Measurements from ENCODE around the gene FTO.

FTO gene

GRCh38 chr16:53712065-53712464 lies 8.1 kb downstream of the FTO start:
- DNase-seq, result no peak

DNA sequence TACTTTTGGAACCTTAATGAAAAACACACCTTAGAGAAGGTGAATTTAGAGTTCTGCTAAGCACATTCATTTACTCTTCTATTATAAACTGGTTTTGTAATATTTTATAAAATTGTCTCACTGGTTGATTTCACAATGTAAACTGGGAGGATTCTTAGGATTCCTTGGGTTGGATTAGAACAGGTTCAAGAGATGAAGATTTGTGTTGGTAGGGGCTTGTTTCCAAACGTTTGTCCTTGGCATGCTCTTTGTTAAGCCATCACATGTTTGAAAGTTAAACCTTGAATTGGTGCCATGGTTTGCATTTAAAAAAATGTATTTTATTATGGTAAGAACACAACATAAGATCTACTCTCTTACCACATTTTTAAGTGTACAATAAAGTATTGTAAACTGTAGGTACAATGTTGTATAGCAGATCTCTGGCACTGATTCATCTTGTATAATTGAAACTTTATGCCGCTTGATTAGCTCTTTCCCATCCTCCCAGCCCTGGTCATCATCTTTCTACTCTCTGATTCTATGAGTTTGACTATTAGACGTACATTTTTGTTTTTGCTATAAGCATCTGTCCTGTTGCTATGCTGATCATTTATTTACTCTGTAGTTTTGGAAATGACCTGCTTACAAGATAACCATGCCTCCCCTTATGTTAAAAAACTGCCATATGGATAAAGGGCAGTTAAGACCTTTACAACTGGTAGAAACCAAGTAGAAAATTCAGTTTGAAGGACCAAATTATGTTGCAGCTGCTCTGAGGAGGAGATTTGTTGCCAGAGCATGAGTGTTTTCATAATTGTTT lies 9.6 kb downstream of the FTO start:
- no peak for DNase-seq

GRCh38 chr16:53714205-53715022 lies 10.5 kb downstream of the FTO start:
- peak; percentile 66 for DNase-seq

DNA sequence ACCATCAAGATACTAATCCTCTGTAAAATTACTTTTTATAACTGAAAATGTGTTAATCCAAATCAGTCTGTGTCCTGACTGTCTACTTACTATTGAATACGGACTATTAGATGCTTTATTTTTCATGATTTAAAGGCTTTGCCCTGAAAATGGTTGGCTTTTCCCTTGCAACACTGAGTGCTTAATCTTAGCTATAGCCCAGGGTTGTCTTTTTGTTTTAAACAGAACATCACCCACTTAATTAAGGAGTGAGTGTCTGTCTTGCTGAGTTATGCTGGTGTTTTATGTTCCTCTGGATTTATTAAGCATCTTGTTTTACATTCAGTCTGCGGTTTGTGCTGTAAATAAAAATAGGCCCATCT lies 11.0 kb downstream of the FTO start:
- no peak for DNase-seq

- DNase-seq, result no peak
Measured at GRCh38 chr16:53717577-53717976, 13.6 kb downstream of the FTO start.

- DNase-seq, result no peak
Measured at GRCh38 chr16:53721017-53721416, 17.1 kb downstream of the FTO start.

GRCh38 chr16:53726625-53727024 lies 22.7 kb downstream of the FTO start:
- no peak for DNase-seq

DNA sequence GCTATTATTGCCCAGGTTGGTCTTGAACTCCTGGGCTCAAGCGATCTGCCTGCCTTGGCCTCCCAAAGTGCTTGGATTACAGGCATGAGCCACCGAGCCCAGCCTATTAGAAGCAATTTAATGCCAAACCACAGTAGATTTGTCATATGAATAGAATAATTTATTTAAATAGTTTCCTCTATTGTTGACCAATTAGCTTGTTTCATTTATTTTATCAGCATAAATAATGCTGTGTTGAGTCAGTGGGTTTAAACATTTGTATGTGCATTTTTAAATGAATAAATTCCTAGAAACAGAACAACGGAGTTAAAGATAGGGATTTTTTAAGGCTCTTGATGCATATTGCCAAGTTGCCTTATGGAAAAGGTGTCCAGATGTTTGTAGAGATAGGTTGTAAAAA lies 26.7 kb downstream of the FTO start:
- DNase-seq, result no peak

DNA sequence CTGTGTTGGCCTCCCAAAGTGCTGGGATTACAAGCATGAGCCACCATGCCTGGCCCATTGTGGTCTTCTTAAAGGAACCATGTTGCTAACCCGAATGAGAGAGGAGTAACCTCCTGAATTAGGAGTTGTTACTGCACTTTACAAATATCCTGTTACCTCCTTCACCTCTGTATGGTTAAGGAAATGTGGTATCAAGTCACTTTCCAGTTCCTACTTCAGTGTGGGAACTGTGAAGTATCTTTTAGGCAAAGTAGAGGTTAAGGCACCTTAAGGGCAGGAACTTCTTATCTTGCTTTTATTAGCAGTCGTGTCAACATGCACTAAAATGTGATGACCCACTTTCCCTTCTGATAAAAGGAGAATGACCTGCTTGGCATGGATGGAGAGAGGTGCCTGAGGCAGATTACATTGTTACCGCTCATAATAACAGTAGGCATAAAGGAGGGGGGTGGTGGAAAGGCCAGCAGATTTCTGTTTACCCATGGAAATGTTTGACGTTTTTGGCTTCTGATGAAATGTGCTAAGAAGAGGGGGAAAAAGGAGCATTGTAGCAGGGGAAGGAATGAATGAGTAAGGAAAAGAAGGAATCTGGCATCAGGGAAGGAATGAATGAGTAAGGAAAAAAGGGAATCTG lies 28.5 kb downstream of the FTO start:
- no peak for DNase-seq

DNA sequence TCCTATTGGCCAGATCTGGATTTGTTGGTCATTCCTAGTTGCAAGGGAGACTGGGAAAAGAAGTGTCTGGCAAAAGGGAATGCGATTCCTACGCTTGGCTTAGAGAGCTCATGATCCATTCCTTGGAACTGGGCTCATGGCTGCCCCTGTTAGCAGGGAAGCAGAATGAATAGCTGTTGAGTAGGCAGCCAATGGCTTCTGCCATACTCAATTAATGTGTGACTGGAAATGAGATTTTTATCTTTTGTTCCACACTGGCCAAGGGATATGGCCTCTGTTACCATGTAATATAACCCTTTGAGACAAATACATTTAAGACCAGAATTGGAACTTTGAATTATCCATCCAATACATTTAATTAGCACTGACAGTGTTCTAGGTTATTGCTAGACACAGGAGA lies 31.0 kb downstream of the FTO start:
- DNase-seq, result no peak

- no peak for DNase-seq
Measured at GRCh38 chr16:53736297-53736696, 32.3 kb downstream of the FTO start.

DNA sequence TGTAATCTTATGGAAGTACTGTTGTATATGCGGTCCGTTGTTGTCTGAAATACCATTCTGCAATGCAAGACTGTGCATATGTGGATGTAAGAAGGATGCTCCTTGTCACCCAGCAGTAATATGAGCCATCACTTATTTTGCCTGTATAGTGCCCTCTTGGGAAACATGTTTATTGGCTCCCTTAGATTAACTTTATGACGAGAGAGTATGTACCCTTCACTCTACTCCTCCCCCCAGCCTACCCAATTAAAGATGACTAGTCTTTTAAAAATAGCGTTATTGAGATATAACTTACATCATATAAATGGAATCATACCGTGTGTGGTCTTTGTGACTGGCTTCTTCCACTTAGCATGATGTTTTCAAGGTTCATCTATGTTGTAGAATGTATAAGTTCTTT lies 33.6 kb downstream of the FTO start:
- DNase-seq, result no peak

- no peak for DNase-seq
Measured at GRCh38 chr16:53740476-53740875, 36.5 kb downstream of the FTO start.

GRCh38 chr16:53740933-53741531 lies 37.1 kb downstream of the FTO start:
- no peak for DNase-seq

DNA sequence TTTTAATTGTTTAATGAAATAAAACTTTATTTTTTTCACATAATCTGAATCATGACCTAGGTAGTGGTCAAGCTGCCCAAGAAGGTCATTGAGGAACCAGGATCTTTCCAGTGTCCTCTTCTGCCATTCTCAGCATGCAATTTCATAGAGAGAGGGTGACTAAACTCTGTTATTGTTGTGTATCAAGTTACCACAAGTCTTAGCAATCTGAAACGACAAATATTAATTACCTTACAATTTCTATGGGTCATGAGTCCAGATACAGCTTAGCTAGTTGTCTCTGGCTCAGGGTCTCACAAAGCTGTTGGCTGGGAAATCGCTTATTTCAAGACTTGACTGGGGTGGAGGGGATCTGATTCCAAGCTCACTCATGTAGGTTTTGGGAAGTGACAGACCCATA lies 37.6 kb downstream of the FTO start:
- no peak for DNase-seq

DNA sequence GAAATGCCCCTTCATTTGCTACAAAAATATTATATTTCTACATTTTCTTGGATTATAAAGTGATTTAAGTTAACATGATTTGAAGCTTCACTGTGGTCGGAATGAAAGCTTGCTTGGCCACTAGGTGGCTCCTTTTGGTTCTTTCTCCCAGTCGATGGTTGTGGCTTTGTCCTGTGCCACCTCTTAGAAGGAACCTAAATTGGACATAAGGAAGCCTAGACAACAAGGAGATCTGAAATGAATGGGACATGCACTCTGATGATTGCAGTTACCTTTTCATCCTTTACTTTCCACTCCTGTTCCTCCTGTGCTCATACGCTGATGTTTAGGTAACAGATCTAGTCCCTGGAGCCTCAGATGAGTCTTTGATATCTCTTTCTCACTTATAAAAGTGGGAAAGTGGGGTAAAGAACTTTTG lies 39.2 kb downstream of the FTO start:
- no peak for DNase-seq

GRCh38 chr16:53744449-53744848 lies 40.5 kb downstream of the FTO start:
- DNase-seq, result no peak

GRCh38 chr16:53745086-53745485 lies 41.1 kb downstream of the FTO start:
- DNase-seq, result no peak

- no peak for DNase-seq
Measured at GRCh38 chr16:53745753-53746266, 41.9 kb downstream of the FTO start.

DNA sequence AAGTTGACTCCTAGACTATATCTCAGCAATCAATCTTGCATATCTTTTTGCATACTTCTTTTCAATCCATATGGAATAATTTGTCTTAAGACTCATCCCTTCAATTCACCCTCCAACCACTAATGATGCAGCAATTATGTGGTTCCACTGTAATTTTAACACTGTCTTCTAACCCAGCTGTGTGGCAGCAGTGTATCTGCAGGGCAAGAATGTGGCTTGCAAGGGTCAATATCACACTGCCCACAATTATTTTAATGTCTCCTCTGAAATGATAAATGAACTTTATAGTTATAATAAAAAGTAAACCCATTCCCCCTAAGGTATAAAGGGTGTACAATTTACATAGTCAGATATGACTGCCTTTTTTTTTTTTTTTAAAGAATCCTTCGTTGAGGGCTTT lies 48.6 kb downstream of the FTO start:
- DNase-seq, result no peak

DNA sequence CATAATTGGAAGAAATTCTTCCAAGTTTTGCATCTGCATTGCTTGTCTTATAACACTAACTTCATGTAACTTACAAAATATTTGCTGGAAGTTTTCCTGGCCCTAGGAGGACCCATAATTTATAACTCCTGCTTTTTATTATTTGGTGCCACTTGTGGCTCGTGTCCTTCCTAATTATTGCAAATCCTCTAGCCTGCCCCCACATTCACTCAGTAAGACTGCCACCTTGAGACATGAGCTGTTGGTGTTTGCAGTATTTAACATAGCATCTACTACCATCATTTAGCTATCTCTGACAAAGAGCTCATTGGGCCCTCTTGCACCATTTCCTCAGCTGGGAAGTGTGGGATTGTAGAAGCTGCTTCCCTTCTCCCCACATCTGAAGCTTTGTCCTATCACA lies 49.5 kb downstream of the FTO start:
- DNase-seq, result no peak

- no peak for DNase-seq
Measured at GRCh38 chr16:53755026-53755910, 51.3 kb downstream of the FTO start.
